HG02840 (cell line): ENCODE results near the gene MATN1.

Experiments
- ATAC-seq: cut with Tn5 transposase; IDR thresholded peaks from one replicate; pipeline ENCODE4 v1.9.1; 2021; ENCODE audit warnings: mild to moderate bottlenecking, moderate library complexity, moderate number of reproducible peaks; ENCODE audit not compliant: unreplicated experiment, low FRiP score

The MATN1 gene

DNA sequence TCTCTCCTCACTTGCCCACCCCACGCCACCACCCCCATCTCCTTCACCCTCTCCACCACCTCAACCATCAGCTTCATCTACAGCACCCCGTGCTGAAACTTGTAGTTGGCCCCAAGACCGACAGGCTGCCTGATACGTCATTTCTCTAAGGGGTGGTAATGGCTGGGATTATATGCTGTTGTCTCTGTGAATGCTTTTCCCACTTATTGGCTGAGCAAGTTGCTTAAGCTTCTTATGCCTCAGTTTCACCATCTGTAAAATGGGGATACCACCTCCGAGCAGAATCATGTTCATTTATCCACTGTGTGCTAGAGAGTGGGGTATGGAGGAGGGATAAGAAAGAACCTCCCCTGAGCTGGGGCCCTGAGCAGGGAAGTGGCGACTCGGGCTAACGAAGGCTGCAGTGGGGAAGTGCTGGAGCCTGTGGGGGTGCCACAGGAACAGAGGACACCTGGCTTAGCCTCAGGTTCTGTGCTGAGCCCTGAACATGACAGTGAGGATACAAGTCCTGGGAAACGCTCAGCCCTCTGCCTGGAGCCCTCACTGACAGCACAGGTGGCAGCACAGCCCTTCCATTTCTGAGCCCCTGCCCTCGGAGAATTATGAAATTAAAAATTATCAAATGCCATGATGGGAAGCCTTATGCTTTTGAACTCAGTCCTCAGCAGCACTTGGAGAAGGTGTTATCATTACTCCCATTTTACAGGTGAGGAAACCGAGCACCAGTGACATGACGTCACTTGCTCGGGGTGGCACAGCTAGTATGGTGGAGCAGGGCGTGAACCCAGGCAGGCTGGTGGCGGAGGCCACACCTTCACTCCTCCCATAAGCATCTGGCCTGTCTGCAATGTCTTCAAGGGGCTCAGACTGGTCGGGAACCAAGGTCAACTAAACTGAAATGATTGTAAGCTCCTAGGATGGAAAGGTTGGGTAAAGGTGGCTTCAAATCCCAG, 2.8 kb downstream of the MATN1 start:
- ATAC-seq, result no peak

DNA sequence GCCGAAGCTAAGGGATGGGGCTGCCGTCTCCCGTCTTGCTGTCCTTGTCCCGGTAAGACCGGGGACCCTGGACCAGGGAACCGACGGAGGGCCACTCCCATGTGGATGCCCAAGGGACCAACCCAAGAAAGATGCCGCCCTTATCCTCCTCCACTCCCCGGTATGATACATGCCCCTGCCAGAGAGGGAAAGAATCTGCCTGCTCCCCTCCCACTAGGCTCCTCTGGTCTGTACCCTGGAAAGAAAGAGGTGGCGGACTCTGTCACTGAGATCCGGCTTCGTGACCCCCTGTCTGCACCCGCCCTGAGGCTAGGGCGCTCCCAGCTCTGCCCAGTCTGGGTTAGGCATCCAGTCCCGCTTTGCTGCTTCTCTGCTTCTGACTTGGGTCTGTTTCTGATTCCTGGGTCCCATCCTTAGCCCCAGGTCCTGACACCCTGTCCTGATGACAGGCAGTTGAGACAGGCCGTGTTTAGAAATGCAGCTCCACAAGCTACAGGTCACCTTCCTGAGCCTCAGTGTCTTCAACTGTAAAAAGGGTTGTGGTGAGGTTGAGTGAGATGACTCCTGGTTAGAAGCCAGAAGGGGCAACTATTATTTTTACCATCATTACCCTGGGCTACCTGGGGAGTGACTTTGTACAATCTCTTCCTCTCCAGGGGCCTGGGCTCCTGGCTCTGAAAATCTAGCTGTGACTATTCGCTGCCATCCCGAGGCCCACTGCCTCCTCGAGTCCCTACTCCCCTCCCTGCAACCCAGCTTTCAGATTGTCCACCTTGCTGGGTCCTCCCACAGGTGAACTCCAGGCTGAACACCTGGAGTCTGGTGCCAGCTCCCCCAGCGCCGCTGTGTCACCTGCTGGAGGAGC, 3.7 kb downstream of the MATN1 start:
- ATAC-seq, result no peak

DNA sequence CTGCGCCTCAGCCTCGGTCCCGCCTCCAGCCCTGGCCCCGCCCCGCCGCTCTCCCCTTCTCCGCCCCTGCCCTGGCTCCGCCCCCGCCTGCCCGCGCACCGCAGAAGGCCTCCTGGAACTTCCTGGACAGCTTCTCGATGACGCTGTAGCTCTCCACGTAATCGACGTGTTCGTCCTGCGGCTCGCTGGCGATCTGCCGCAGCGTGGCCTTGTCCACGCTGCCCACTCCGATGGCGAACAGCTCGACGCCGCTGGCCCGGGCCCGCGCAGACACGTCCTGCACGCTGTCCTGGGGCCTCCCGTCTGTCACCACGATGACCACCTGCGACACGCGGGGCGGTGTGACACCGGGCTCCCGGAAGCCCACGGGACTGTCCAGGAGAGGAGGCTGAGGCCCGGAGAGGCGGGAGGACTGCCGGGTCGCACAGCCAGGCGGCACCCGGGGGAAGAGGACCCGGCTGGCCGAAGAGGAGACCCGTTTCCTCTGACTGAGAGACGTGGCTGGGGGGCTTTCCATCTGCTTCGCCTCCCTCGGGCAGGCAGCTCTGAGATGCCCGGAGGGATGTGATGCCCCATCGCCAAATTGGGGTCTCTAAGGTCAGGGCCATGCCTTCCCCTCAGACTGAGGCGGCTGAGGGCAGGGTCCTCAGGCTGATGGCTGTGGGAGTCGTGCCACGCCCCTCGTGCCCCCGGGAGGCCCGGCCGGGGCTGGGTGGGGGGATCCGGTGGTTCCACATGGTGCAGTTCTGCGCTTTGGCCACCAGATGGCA, 4.6 kb downstream of the MATN1 start:
- ATAC-seq, result peak; percentile 53

DNA sequence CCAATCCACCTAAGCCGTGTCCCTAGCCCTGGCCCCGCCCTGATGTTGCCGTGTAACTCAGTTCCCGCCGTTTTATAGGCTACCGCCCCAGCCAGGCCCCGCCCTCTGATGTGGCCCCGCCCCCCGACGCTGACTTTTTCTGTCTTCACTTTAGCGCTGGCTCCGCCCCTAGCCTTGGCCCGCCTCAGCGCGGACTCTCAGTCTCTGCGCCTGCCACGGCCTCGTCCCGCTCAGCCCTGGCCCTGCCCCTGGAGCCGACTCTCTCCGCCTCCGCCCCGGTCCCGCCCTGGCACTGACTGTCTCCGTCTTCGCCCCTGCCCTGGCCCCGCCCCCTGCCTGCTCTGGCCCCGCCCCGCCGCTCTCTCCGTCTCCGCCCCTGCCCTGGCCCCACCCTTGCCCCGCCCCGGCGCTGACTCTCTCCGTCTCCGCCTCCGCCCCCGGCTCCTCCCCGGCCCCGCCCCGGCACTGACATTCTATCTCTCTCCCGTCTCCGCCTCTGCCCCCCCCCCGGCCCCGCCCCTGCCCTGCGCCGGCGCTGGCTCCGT, 5.2 kb downstream of the MATN1 start:
- ATAC-seq, result peak; percentile 80

- ATAC-seq, result no peak
Observed at GRCh38 chr1:30716646-30717045, 6.7 kb downstream of the MATN1 start.

DNA sequence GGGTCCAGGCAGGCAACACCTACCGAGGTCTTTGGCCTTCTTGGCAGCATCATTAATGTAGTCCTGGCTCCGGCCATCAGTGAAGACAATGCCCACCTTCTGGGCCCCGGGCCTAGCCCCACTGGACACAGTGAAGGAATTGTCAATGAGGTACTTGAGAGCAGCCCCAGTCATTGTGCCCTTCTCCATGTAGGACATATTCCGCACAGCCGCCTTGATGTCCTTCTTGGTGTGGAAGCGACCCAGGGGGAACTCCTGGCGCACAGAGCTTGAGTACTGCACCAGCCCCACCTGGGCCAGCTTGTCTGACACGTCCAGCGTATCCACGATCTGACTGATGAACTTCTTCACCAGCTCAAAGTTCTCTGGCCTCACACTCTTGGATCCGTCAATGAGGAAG, 7.5 kb downstream of the MATN1 start:
- ATAC-seq, result no peak

GRCh38 chr1:30715216-30715615, 8.2 kb downstream of the MATN1 start:
- ATAC-seq, result no peak

DNA sequence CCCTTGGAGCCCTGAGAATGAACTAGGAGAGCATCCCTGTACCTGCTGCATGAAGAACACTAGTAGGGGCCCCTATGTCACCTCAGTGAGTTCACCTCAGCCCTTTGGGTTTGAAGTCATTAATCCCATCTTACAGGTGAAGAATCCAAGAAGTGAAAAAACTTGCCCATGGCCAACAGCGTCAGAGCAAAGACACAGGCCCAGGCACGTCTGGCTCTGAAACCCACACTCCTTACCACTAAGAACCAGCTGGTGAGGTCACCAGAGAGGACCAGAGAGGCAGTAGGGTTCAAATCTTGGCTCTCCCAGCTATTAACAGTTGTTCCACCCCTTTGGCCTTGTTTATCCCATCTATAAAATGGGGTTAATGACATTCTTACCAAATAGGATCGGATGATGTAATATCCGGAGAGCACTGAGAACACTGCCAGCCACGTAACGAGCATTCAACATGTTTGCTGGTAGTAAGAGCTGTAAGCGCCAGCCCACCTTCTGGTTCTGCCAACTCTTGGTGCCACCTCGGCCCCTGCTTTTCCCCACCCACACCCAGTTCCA, 8.8 kb downstream of the MATN1 start:
- ATAC-seq, result no peak

- ATAC-seq, result no peak
Observed at GRCh38 chr1:30714025-30714424, 9.4 kb downstream of the MATN1 start.

- no peak for ATAC-seq
Observed at GRCh38 chr1:30713311-30713710, 10.1 kb downstream of the MATN1 start.

GRCh38 chr1:30712583-30712982, 10.8 kb downstream of the MATN1 start:
- no peak for ATAC-seq

GRCh38 chr1:30710407-30710806, 13.0 kb downstream of the MATN1 start:
- no peak for ATAC-seq

DNA sequence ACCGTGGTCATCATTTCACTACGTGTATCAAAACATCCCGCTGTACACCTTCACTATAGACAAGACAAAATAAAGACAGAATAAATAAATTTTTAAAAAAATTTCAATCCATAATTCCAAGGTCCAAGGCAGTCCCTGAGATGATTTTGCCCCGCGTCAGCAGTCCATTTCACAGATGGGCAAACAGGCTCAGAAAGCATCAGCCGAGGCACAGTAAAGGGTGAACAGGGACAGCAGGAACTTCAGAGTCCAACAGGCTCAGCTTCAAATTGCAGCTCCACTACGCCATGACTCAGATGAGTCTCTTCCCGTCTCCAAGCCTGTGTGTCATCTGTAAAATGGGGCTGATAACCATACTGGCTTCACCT, 15.0 kb downstream of the MATN1 start:
- ATAC-seq, result no peak

GRCh38 chr1:30707412-30708360, 15.7 kb downstream of the MATN1 start:
- ATAC-seq, result no peak

DNA sequence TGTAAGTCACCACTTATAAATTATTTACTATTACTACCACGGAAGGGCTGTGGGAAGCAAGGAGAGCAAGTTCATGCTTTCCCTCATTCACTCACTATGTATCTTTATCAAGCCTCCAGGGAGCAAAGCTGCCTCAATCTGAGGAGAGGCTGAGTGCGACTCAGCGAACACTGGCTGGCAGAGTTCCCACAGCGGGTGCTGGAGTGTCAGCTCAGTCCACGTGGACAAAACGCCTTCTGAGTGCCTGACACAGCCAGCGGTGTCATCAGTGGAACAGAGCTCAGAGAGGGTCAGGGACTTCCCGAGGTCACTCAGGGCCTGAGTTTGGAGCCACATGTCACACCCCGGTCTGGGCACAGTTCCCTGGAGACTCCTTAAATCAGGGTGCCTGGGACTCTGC, 16.9 kb downstream of the MATN1 start:
- no peak for ATAC-seq

DNA sequence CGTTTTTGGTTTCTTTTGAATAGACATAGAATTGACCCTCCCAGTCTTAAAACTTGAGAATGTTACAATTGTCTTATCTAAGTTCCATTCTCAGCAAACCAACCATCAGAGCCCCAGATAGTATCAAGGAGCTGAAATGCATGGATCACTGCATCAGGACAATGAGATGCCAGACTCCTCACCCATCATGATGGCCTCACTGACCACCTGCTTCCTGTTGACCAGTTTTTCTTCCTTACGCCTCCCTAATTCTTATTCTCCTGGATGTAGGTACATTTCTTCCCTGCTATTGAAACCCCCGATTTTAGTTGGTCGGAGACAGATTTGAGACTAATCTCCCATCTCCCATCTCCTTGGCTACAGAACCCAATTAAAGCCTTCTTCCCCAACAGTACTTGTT, 17.7 kb downstream of the MATN1 start:
- no peak for ATAC-seq

- ATAC-seq, result no peak
Observed at GRCh38 chr1:30704765-30705509, 18.4 kb downstream of the MATN1 start.

- no peak for ATAC-seq
Observed at GRCh38 chr1:30704271-30704670, 19.1 kb downstream of the MATN1 start.
